Endodermal cell (in vitro differentiated cells): ENCODE data around the gene SLC25A21. TPM values are rescaled to one million over a fixed set of nuclear protein-coding genes. Genes with fewer than 3 reads are reported as not detected.

Experiments used
- DNase-seq: peaks from one replicate; pipeline ENCODE4 v3.0.0-alpha.2; 2017
- H3K27ac ChIP-seq: 2 replicates; pipeline ENCODE4 v1.5.1; 2013; ENCODE audit warnings: mild to moderate bottlenecking, low read depth, low read length, moderate library complexity
- H3K27me3 ChIP-seq: 2 replicates; pipeline ENCODE4 v1.6.1; 2013; ENCODE audit warnings: mild to moderate bottlenecking, low read length, moderate library complexity; ENCODE audit not compliant: insufficient read depth, control insufficient read depth, poor library complexity, severe bottlenecking
- H3K36me3 ChIP-seq: 2 replicates; pipeline ENCODE4 v1.7.0; 2013; ENCODE audit warnings: mild to moderate bottlenecking, low read length, moderate library complexity; ENCODE audit not compliant: control insufficient read depth, insufficient read depth
- H3K4me1 ChIP-seq: one replicate; pipeline ENCODE4 v1.7.0; 2013; ENCODE audit warnings: low read length; ENCODE audit not compliant: control insufficient read depth, insufficient read depth
- H3K4me3 ChIP-seq: 2 replicates; pipeline ENCODE4 v1.5.1; 2013; ENCODE audit warnings: mild to moderate bottlenecking, low read length, moderate library complexity
- H3K9ac ChIP-seq: 2 replicates; pipeline ENCODE4 v1.6.1; 2013; ENCODE audit warnings: mild to moderate bottlenecking, low read length, moderate library complexity; ENCODE audit not compliant: poor library complexity, severe bottlenecking; ENCODE audit errors: extremely low read depth
- H3K9me3 ChIP-seq: 2 replicates; pipeline ENCODE4 v1.6.1; 2013; ENCODE audit warnings: mild to moderate bottlenecking, low read length, moderate library complexity; ENCODE audit not compliant: control insufficient read depth
- H3K27ac Mint-ChIP-seq: 2 replicates; pipeline ENCODE4 v1.8.0; 2020; ENCODE audit warnings: mixed read lengths
- H3K27me3 Mint-ChIP-seq: 2 replicates; pipeline ENCODE4 v1.8.0; 2021; ENCODE audit warnings: mild to moderate bottlenecking, mixed read lengths; ENCODE audit not compliant: insufficient read depth
- H3K36me3 Mint-ChIP-seq: 2 replicates; pipeline ENCODE4 v1.8.0; 2020; ENCODE audit warnings: low read depth, mixed read lengths
- H3K4me1 Mint-ChIP-seq: 2 replicates; pipeline ENCODE4 v1.8.0; 2020; ENCODE audit warnings: mixed read lengths
- H3K4me3 Mint-ChIP-seq: 2 replicates; pipeline ENCODE4 v1.8.0; 2020; ENCODE audit warnings: mild to moderate bottlenecking, moderate library complexity, mixed read lengths
- H3K9me3 Mint-ChIP-seq: 2 replicates; pipeline ENCODE4 v1.8.0; 2020; ENCODE audit warnings: mild to moderate bottlenecking, mixed read lengths
- WGBS, 2 experiments: methylation state at CpG; one replicate each; pipeline versions ENCODE4 v1.1.5 to v1.1.7; 2013; ENCODE audit warnings: missing lambda C conversion rate in 2 of 2, mixed read lengths in 1 of 2; ENCODE audit not compliant: insufficient coverage in 1 of 2, insufficient read length in 1 of 2; 5-methylcytosine and 5-hydroxymethylcytosine counted together
- total RNA-seq, 2 donors: library from RNA; stranded (reverse); fragmentation: NEBNext Ultra II Directional in 1 of 2; extraction: Animal tissue kit (Norgen Biotek cat#: 25700) in 1 of 2; gene quantifications; 2 replicates in 1 of 2; 3 replicates in 1 of 2; pipeline ENCODE4 v1.2.1, GENCODE V29; 2021
- TF ChIP-seq, protein P1 (sequence below): fragments of 200-600 bp; sonication (generic); conservative IDR thresholded peaks from 2 replicates; pipeline ENCODE4 v1.5.0; 2021; ENCODE audit warnings: antibody characterized with exemption, mild to moderate bottlenecking

The SLC25A21 gene
- total RNA-seq, 2 donors from 2014 or later: 1.9 TPM

GRCh38 chr14:36810209-36810608, 362.2 kb downstream of the SLC25A21 start:
- no peak overlapping the region for H3K27ac Mint-ChIP-seq
- WGBS, 2 experiments: 84 to 100% methylated on average over 1 to 2 of the region's 2 CpGs
- no peak for DNase-seq

GRCh38 chr14:36807727-36808126, 364.7 kb downstream of the SLC25A21 start:
- Histone ChIP-seq H3K4me1 (peaks cover 17% of the 10 kb centered on the region), H3K9ac (no peak overlapping the region), H3K27me3 (no peaks in the 10 kb centered on the region), H3K27ac (no peak overlapping the region), H3K36me3 (no peaks in the 10 kb centered on the region), H3K4me3 (no peak overlapping the region), H3K9me3 (no peaks in the 10 kb centered on the region)
- 80 to 84% methylated on average over 2 of the region's 4 CpGs for WGBS, 2 experiments
- Mint-ChIP-seq H3K27ac (no peak overlapping the region), H3K4me1 (peaks cover 41% of the 10 kb centered on the region), H3K4me3 (no peak overlapping the region), H3K27me3 (no peaks in the 10 kb centered on the region), H3K36me3 (no peaks in the 10 kb centered on the region), H3K9me3 (no peaks in the 10 kb centered on the region)
- DNase-seq: no peak
- TF ChIP-seq, protein P1, sequence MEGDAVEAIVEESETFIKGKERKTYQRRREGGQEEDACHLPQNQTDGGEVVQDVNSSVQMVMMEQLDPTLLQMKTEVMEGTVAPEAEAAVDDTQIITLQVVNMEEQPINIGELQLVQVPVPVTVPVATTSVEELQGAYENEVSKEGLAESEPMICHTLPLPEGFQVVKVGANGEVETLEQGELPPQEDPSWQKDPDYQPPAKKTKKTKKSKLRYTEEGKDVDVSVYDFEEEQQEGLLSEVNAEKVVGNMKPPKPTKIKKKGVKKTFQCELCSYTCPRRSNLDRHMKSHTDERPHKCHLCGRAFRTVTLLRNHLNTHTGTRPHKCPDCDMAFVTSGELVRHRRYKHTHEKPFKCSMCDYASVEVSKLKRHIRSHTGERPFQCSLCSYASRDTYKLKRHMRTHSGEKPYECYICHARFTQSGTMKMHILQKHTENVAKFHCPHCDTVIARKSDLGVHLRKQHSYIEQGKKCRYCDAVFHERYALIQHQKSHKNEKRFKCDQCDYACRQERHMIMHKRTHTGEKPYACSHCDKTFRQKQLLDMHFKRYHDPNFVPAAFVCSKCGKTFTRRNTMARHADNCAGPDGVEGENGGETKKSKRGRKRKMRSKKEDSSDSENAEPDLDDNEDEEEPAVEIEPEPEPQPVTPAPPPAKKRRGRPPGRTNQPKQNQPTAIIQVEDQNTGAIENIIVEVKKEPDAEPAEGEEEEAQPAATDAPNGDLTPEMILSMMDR: no peak

More at GRCh38 chr14:36810209-36810608, 362.2 kb downstream of the SLC25A21 start:
- no peak overlapping the region for H3K4me3 Mint-ChIP-seq
- H3K27me3 ChIP-seq: no peaks in the 10 kb centered on the region
- TF ChIP-seq, protein P1: no peak
- H3K36me3 Mint-ChIP-seq: no peaks in the 10 kb centered on the region
- H3K9ac ChIP-seq: no peak overlapping the region
- H3K9me3 Mint-ChIP-seq: no peaks in the 10 kb centered on the region
- H3K4me3 ChIP-seq: no peak overlapping the region
- H3K9me3 ChIP-seq: no peaks in the 10 kb centered on the region
- H3K27ac ChIP-seq: no peak overlapping the region
- peaks cover 34% of the 10 kb centered on the region for H3K4me1 Mint-ChIP-seq
- no peaks in the 10 kb centered on the region for H3K36me3 ChIP-seq
- peaks cover 9% of the 10 kb centered on the region for H3K4me1 ChIP-seq
- H3K27me3 Mint-ChIP-seq: no peaks in the 10 kb centered on the region

GRCh38 chr14:36805131-36805559, 367.3 kb downstream of the SLC25A21 start:
- TF ChIP-seq, protein P1: no peak
- no peak overlapping the region for H3K27ac ChIP-seq
- peak; percentile 69 for DNase-seq
- H3K9me3 Mint-ChIP-seq: no peaks in the 10 kb centered on the region
- H3K4me3 Mint-ChIP-seq: no peak overlapping the region
- no peaks in the 10 kb centered on the region for H3K36me3 Mint-ChIP-seq
- peaks cover 17% of the 10 kb centered on the region for H3K4me1 ChIP-seq
- no peaks in the 10 kb centered on the region for H3K27me3 ChIP-seq
- H3K36me3 ChIP-seq: no peaks in the 10 kb centered on the region
- peaks cover 41% of the 10 kb centered on the region for H3K4me1 Mint-ChIP-seq
- H3K27ac Mint-ChIP-seq: no peak overlapping the region
- 47 to 50% methylated on average over 4 to 6 of the region's 6 CpGs for WGBS, 2 experiments
- no peak overlapping the region for H3K9ac ChIP-seq
- H3K4me3 ChIP-seq: no peak overlapping the region
- H3K9me3 ChIP-seq: no peaks in the 10 kb centered on the region
- H3K27me3 Mint-ChIP-seq: no peaks in the 10 kb centered on the region
